SK-N-SH treated with all-trans-retinoic acid at 6 μM for 48 hours (cell line): ENCODE measurements around the gene RFX4.

Experiments used
- ARNTL ChIP-seq: fragments of 450-650 bp; formaldehyde crosslinking; IDR thresholded peaks from 2 replicates; pipeline ENCODE4 v1.5.0; 2020; ENCODE audit warnings: low read depth, mild to moderate bottlenecking, moderate library complexity, borderline replicate concordance
- CREB5 ChIP-seq: fragments of 250-450 bp; sonication (Bioruptor Pico); IDR thresholded peaks from 2 replicates; pipeline ENCODE4 v1.5.1; 2020; ENCODE audit warnings: low read depth, mild to moderate bottlenecking, moderate library complexity
- ESRRG ChIP-seq: fragments of 250-450 bp; sonication (Bioruptor Pico); IDR thresholded peaks from 2 replicates; pipeline ENCODE4 v1.6.1; 2021; ENCODE audit warnings: mild to moderate bottlenecking
- GLIS3 ChIP-seq: fragments of 250-450 bp; sonication (Bioruptor Pico); IDR thresholded peaks from 2 replicates; pipeline ENCODE4 v1.5.0; 2020; ENCODE audit warnings: mild to moderate bottlenecking, moderate library complexity
- OSR1 ChIP-seq: fragments of 250-450 bp; sonication (Bioruptor Pico); IDR thresholded peaks from 2 replicates; pipeline ENCODE4 v1.8.0; 2022; ENCODE audit warnings: moderate library complexity, mild to moderate bottlenecking, inconsistent platforms
- PATZ1 ChIP-seq: fragments of 250-450 bp; sonication (Bioruptor Pico); IDR thresholded peaks from 2 replicates; pipeline ENCODE4 v1.8.0; 2020; ENCODE audit warnings: mild to moderate bottlenecking, moderate library complexity, borderline replicate concordance
- TOX ChIP-seq: fragments of 250-450 bp; sonication (Bioruptor Pico); IDR thresholded peaks from 2 replicates; pipeline ENCODE4 v1.8.0; 2021; ENCODE audit warnings: mild to moderate bottlenecking, moderate library complexity, borderline replicate concordance
- ZC3H10 ChIP-seq: fragments of 250-450 bp; sonication (Bioruptor Pico); IDR thresholded peaks from 2 replicates; pipeline ENCODE4 v1.5.1; 2021; ENCODE audit warnings: mild to moderate bottlenecking, moderate library complexity
- ZFP30 ChIP-seq: fragments of 450-650 bp; formaldehyde crosslinking; IDR thresholded peaks from 2 replicates; pipeline ENCODE4 v1.5.0; 2022; ENCODE audit warnings: mild to moderate bottlenecking, moderate library complexity
- ZNF565 ChIP-seq: fragments of 450-650 bp; formaldehyde crosslinking; conservative IDR thresholded peaks from 2 replicates; pipeline ENCODE4 v1.5.0; 2020; ENCODE audit warnings: low read depth, mild to moderate bottlenecking, moderate library complexity
- ZNF8 ChIP-seq: fragments of 450-650 bp; formaldehyde crosslinking; IDR thresholded peaks from 2 replicates; pipeline ENCODE4 v1.5.0; 2020; ENCODE audit warnings: mild to moderate bottlenecking, moderate library complexity

GRCh38 chr12:106783515-106783914 is 200.7 kb downstream of the RFX4 start:
- TF ChIP-seq CREB5 (CRISPR knock-in tag): no peak
- TF ChIP-seq PATZ1 (CRISPR knock-in tag): no peak
- TF ChIP-seq ARNTL (CRISPR knock-in tag): no peak
- no peak for TF ChIP-seq OSR1 (CRISPR knock-in tag)
- no peak for TF ChIP-seq ZNF8 (CRISPR knock-in tag)
- TF ChIP-seq ZFP30 (CRISPR knock-in tag): no peak
- TF ChIP-seq ZC3H10: no peak
- no peak for TF ChIP-seq TOX (CRISPR knock-in tag)
- no peak for TF ChIP-seq GLIS3 (CRISPR knock-in tag)
- no peak for TF ChIP-seq ZNF565 (CRISPR knock-in tag)
- no peak for TF ChIP-seq ESRRG (CRISPR knock-in tag)
